Osteocyte (in vitro differentiated cells): Measurements from ENCODE around the gene LCLAT1. TPM values are rescaled to one million over a fixed set of nuclear protein-coding genes. Genes with fewer than 3 reads are reported as not detected.

ENCODE experiments used
- DNase-seq: peaks from one replicate; pipeline ENCODE4 v3.0.0; 2021; ENCODE audit warnings: mixed read lengths; ENCODE audit not compliant: unreplicated experiment; ENCODE audit errors: extremely low spot score
- H3K27ac Mint-ChIP-seq: one replicate; pipeline ENCODE4 v1.8.0; 2021; ENCODE audit warnings: mild to moderate bottlenecking, mixed read lengths; ENCODE audit not compliant: unreplicated experiment
- H3K27me3 Mint-ChIP-seq: one replicate; pipeline ENCODE4 v1.8.0; 2021; ENCODE audit warnings: mixed read lengths; ENCODE audit not compliant: unreplicated experiment
- H3K36me3 Mint-ChIP-seq: one replicate; pipeline ENCODE4 v1.8.0; 2021; ENCODE audit warnings: mixed read lengths; ENCODE audit not compliant: unreplicated experiment
- H3K4me1 Mint-ChIP-seq: one replicate; pipeline ENCODE4 v1.8.0; 2021; ENCODE audit warnings: mixed read lengths; ENCODE audit not compliant: unreplicated experiment
- H3K4me3 Mint-ChIP-seq: one replicate; pipeline ENCODE4 v1.8.0; 2021; ENCODE audit warnings: mild to moderate bottlenecking, moderate library complexity, mixed read lengths; ENCODE audit not compliant: unreplicated experiment
- H3K9me3 Mint-ChIP-seq: one replicate; pipeline ENCODE4 v1.8.0; 2021; ENCODE audit warnings: mixed read lengths; ENCODE audit not compliant: unreplicated experiment
- long read RNA-seq: library from polyadenylated mRNA; unstranded; transcript quantifications from one replicate; pipeline ENCODE4 v2.0.0, GENCODE V29; 2021
- total RNA-seq: library from RNA; stranded (reverse); gene quantifications from 2 replicates; pipeline ENCODE4 v1.2.1, GENCODE V29; 2021
- TF ChIP-seq, protein P1 (sequence below): fragments of 200-600 bp; sonication (generic); IDR thresholded peaks from 2 replicates; pipeline ENCODE4 v1.5.0; 2021; ENCODE audit warnings: antibody characterized with exemption, mild to moderate bottlenecking, moderate library complexity

Gene LCLAT1
- total RNA-seq: 13.6 and 18.2 TPM in 2 replicates
- long read RNA-seq, full-length matches to known transcripts: 5 of 21 reads
- long read RNA-seq, partial matches to known transcripts: 9 of 21 reads
- long read RNA-seq, other reads (novel, unspliced or antisense): 7 of 21 reads

DNA sequence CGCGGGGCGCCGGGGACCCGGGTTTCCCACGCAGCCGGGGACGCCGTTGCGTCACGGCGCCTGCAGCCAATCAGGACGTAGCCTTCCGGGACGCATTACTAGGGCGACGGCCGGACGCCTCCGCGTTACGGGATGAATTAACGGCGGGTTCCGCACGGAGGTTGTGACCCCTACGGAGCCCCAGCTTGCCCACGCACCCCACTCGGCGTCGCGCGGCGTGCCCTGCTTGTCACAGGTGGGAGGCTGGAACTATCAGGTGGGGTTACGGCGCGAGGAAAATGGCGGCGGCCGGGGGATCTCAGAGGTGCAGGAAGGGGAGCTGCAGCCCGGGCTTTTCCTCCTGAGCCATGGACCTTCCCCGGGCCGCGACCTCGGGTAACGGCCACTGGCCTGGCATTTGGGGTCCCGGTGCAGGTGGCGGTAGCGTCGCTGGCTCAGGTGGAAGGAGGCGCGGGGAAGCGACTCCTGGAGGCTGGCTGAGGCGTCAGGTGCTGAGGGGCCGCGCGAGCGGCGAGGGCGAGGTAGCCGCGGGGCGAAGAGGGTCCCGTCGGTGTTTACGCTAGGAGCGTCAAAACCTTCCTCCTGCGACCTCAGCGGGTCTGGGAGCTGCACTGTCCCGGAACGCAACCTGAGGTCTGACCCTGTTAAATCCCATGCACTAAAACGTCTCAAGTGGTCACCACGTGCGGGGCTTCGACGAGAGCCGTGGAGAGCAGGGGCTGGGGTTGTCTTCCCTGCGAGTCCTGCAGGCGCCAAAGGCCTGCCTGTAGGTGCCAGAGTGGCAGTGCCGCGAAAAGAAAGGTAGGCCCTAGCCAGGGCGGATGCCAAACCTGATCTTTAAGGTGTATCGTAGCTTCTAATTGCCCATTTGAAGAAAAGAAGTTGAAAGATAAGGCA lies at the start of gene LCLAT1:
Gene LCLAT1, plus strand, starts transcription at position 98 of the 897 bp plus-strand sequence. CDS start 78,345 bp downstream, outside the sequence.
- H3K36me3 Mint-ChIP-seq: peaks cover 2% of the 10 kb centered on the region
- peaks cover 18% of the 10 kb centered on the region for H3K4me1 Mint-ChIP-seq
- H3K27me3 Mint-ChIP-seq: no peaks in the 10 kb centered on the region
- peak within 1 kb of the TSS; percentile 84 for H3K4me3 Mint-ChIP-seq
- TF ChIP-seq, protein P1, sequence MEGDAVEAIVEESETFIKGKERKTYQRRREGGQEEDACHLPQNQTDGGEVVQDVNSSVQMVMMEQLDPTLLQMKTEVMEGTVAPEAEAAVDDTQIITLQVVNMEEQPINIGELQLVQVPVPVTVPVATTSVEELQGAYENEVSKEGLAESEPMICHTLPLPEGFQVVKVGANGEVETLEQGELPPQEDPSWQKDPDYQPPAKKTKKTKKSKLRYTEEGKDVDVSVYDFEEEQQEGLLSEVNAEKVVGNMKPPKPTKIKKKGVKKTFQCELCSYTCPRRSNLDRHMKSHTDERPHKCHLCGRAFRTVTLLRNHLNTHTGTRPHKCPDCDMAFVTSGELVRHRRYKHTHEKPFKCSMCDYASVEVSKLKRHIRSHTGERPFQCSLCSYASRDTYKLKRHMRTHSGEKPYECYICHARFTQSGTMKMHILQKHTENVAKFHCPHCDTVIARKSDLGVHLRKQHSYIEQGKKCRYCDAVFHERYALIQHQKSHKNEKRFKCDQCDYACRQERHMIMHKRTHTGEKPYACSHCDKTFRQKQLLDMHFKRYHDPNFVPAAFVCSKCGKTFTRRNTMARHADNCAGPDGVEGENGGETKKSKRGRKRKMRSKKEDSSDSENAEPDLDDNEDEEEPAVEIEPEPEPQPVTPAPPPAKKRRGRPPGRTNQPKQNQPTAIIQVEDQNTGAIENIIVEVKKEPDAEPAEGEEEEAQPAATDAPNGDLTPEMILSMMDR: peak; percentile 31
- DNase-seq: peak; percentile 92
- peak within 1 kb of the TSS; percentile 95 for H3K27ac Mint-ChIP-seq
- H3K9me3 Mint-ChIP-seq: no peaks in the 10 kb centered on the region

DNA sequence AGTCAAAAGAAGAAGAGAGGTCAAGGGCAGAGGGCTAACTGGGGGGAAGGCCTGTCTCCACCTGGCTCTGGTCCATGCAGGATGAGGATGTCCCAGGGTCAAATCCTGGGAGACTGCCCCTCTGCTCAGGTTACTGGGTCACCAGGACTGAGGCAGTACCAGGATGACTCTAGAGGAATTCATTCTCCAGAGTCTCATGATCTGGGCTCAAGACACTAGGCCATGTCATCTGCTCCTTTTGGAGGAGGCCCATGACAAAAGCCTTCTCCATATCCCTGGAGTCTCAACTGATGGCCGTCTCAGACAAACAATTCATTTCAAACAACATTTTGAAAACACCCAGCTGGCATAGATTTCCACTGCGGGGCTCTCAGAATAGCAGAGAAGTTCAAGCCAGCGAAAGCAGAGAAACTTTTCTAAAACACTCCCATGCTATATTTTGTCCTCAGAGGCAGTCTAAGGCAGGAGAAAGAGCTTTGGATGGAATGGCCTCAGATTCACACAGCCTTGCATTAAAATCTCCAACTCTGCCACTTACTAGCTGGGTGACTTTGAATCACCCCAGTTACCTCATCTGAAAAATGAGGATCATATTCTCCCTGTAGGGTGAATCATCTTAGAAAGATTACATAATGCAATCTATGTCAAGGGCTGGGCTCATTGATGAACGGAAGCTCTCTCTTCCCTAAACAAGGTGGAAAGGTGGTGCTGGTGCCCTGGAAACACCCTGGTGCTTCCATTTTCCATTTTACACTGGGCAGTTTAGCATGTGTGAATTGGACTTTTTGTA lies 48.8 kb upstream of the LCLAT1 start:
- H3K36me3 Mint-ChIP-seq: no peaks in the 10 kb centered on the region
- no peak overlapping the region for H3K4me3 Mint-ChIP-seq
- no peak for DNase-seq
- peaks cover 14% of the 10 kb centered on the region for H3K27me3 Mint-ChIP-seq
- no peak overlapping the region for H3K27ac Mint-ChIP-seq
- TF ChIP-seq, protein P1: no peak
- no peaks in the 10 kb centered on the region for H3K9me3 Mint-ChIP-seq
- peaks cover 11% of the 10 kb centered on the region for H3K4me1 Mint-ChIP-seq

DNA sequence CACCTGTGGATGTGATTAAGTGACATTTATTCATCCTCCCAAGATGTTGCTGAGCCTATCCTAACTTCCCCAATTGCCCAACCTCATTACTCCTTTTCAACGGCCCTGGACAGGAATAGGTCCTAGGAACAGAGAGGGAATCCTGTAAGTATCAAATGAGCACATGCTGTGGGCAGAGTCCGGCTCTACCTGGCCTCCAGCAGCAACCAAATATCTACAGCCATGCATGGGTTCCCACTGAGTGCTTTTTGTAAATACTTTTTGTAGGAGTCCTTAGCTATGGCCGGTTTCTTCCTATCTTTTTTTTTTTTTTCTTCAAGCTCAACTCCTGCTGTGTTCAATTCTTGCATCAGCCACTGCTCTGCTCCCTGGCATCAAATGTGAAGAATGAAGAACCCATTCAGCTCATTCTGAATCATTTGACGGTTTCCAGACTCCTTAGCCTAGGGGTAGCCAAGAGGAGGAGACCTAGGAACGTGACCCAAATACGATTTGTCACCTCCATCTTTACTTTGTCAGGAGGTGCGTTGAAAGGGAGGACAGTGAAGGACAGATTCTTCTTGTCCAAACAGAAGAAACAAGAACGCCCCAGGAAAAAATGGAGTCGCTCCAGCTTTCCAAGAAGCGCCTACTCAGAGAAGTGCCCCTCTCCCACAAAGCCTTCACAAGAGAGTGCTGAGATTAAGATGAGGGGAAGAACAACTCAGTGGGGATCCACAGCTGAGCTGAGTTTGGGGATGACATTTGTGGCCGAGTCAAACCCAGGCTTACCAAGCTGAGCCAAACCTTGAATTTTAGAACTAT lies 46.7 kb upstream of the LCLAT1 start:
- peak overlapping the region; percentile 35 for H3K27ac Mint-ChIP-seq
- no peaks in the 10 kb centered on the region for H3K9me3 Mint-ChIP-seq
- peaks cover 29% of the 10 kb centered on the region for H3K4me1 Mint-ChIP-seq
- H3K27me3 Mint-ChIP-seq: peaks cover 6% of the 10 kb centered on the region
- TF ChIP-seq, protein P1: no peak
- no peak overlapping the region for H3K4me3 Mint-ChIP-seq
- DNase-seq: no peak
- H3K36me3 Mint-ChIP-seq: no peaks in the 10 kb centered on the region

DNA sequence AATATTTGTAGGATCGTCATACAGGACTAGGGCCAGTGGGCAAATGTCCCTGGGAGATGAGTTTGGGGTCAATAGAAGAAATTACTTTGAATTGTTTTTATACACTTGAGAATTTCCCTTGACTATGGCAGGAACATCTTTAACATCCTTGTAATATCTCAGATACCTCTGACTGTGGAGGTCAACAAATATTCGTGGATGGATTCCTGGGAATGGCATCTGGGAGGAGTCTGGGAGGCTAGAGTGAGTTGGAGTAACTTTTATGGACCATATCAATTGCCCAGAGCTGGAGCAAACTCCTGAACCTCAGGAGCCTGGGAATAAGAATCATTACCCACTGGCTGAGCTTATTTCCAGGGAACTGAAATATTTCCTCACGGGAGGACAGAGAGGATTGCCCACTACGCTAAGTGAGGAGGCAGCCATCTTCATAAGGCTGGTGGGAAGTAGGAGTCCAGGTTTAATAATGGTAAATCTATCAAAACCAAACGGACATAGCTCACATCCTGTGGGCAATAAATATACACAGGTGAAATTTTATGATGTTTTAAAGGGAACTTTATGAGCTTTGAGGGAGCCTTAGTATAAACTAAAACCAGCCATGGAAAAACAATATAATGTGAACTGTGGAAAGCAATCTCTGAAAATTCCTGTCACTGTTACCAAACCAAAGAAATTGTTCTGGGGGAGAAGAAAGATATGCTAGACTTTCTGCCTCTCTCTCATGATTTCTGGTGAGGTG lies 44.4 kb upstream of the LCLAT1 start:
- no peaks in the 10 kb centered on the region for H3K9me3 Mint-ChIP-seq
- H3K27ac Mint-ChIP-seq: no peak overlapping the region
- no peaks in the 10 kb centered on the region for H3K36me3 Mint-ChIP-seq
- no peak overlapping the region for H3K4me3 Mint-ChIP-seq
- H3K27me3 Mint-ChIP-seq: peaks cover 10% of the 10 kb centered on the region
- no peak for DNase-seq
- H3K4me1 Mint-ChIP-seq: peaks cover 28% of the 10 kb centered on the region
- TF ChIP-seq, protein P1: no peak
